Lung (tissue), 12 donors: Measurements from ENCODE around the gene POU2AF3. TPM values are rescaled to one million over a fixed set of nuclear protein-coding genes. Genes with fewer than 3 reads are reported as not detected.

ENCODE experiments used
- ATAC-seq: fragments of 200-7000 bp; cut with Tn5 transposase; one replicate; pipeline ENCODE4 v1.9.1; 2020; ENCODE audit warnings: moderate number of reproducible peaks; ENCODE audit not compliant: insufficient read depth, low FRiP score
- DNase-seq, 3 donors: peaks; one replicate each; pipeline ENCODE4 v3.0.0-alpha.2; 2013 to 2017
- H3K27ac ChIP-seq, 2 donors: one replicate each; pipeline ENCODE4 v1.5.1; 2013; ENCODE audit warnings: mild to moderate bottlenecking in 2 of 2, moderate library complexity in 2 of 2, control low read depth in 1 of 2, inconsistent platforms in 1 of 2, low read depth in 1 of 2, low read length in 1 of 2
- H3K27me3 ChIP-seq, 3 donors: one replicate each; pipeline ENCODE4 v1.5.1; 2013; ENCODE audit warnings: low read length in 2 of 3; ENCODE audit not compliant: control insufficient read depth in 3 of 3, insufficient read depth in 3 of 3
- H3K36me3 ChIP-seq, 4 donors: one replicate each; pipeline ENCODE4 v1.5.1; 2013; ENCODE audit warnings: low read length in 4 of 4, mild to moderate bottlenecking in 1 of 4, moderate library complexity in 1 of 4; ENCODE audit not compliant: control insufficient read depth in 4 of 4, insufficient read depth in 4 of 4
- H3K4me1 ChIP-seq, 5 donors: one replicate each; pipeline ENCODE4 v1.5.1; 2013; ENCODE audit warnings: low read length in 5 of 5, mild to moderate bottlenecking in 2 of 5, moderate library complexity in 1 of 5; ENCODE audit not compliant: control insufficient read depth in 5 of 5, insufficient read depth in 5 of 5
- H3K4me3 ChIP-seq: one replicate; pipeline ENCODE4 v1.5.1; 2013; ENCODE audit warnings: mild to moderate bottlenecking, control low read depth, moderate library complexity
- H3K9ac ChIP-seq, 2 donors: one replicate each; pipeline ENCODE4 v1.5.1; 2013; ENCODE audit warnings: low read length in 2 of 2, control low read depth in 1 of 2; ENCODE audit not compliant: insufficient read depth in 1 of 2
- H3K9me3 ChIP-seq, 4 donors: one replicate each; pipeline ENCODE4 v1.5.1; 2013; ENCODE audit warnings: low read length in 3 of 4, mild to moderate bottlenecking in 1 of 4, moderate library complexity in 1 of 4; ENCODE audit not compliant: control insufficient read depth in 4 of 4, insufficient read depth in 3 of 4
- WGBS, 2 donors: extraction: QIAGEN DNeasy Blood & Tissue Kit; methylation state at CpG; one replicate each; pipeline ENCODE4 v1.1.7; 2013; 5-methylcytosine and 5-hydroxymethylcytosine counted together
- polyA plus RNA-seq, 2 donors: library from polyadenylated mRNA; stranded (reverse); fragments of 200-250 nt; gene quantifications; one replicate each; pipeline ENCODE4 v1.2.1, GENCODE V29; 2013
- total RNA-seq, 2 donors: library from RNA; depleted of rRNA in 1 of 2; stranded (reverse); fragments of >200 nt in 1 of 2; gene quantifications; one replicate each; pipeline ENCODE4 v1.2.1, GENCODE V29; 2014 to 2021
- TF ChIP-seq, protein P1 (sequence below): IDR thresholded peaks from 2 replicates; pipeline ENCODE4 v1.5.1; 2012; ENCODE audit warnings: mild to moderate bottlenecking; ENCODE audit errors: control extremely low read depth, extremely low read depth
- donor health status: control.
- donor health status: control.
- donor health status: Bipolar disorder and iron deficiency.
- donor health status: healthy.
- donor health status: DM: yes; HTN: yes; CAD: no.

POU2AF3 gene
- total and polyA plus RNA-seq, 4 donors = 1.5 to 5.4 (median 3.1) TPM

DNA sequence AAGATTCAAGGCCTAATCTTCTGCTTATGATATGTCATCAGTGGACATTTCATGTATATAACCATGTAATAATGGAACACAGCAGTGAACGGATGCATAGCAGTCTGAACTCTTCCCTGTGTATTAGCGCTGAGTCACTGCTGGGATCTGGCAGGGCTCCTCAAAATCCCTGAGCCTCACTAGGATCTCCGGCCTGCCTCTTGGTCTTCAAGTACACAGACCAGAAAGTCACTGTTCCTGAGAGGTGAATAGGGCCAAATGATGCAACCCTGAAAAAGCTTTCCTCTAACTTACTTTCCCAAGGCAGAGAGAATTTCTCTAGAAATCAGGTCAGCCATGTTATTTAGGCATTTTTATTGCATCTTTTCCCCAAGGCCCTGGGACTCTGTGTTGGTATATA lies 45.7 kb downstream of the POU2AF3 start:
- Histone ChIP-seq H3K9me3 (no peaks in the 10 kb centered on the region), H3K36me3 (no peaks in the 10 kb centered on the region), H3K4me1 (no peaks in the 10 kb centered on the region), H3K9ac (no peak overlapping the region), H3K4me3 (no peak overlapping the region), H3K27ac (no peak overlapping the region), H3K27me3 (peaks cover 0 to 4% (median 2%) of the 10 kb centered on the region in 3 donors)
- ATAC-seq (peak; percentile 86), DNase-seq (no peak)
- TF ChIP-seq, protein P1, sequence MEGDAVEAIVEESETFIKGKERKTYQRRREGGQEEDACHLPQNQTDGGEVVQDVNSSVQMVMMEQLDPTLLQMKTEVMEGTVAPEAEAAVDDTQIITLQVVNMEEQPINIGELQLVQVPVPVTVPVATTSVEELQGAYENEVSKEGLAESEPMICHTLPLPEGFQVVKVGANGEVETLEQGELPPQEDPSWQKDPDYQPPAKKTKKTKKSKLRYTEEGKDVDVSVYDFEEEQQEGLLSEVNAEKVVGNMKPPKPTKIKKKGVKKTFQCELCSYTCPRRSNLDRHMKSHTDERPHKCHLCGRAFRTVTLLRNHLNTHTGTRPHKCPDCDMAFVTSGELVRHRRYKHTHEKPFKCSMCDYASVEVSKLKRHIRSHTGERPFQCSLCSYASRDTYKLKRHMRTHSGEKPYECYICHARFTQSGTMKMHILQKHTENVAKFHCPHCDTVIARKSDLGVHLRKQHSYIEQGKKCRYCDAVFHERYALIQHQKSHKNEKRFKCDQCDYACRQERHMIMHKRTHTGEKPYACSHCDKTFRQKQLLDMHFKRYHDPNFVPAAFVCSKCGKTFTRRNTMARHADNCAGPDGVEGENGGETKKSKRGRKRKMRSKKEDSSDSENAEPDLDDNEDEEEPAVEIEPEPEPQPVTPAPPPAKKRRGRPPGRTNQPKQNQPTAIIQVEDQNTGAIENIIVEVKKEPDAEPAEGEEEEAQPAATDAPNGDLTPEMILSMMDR = no peak
- WGBS, 2 donors = 45 to 87% methylated on average over 3 of the region's 3 CpGs

DNA sequence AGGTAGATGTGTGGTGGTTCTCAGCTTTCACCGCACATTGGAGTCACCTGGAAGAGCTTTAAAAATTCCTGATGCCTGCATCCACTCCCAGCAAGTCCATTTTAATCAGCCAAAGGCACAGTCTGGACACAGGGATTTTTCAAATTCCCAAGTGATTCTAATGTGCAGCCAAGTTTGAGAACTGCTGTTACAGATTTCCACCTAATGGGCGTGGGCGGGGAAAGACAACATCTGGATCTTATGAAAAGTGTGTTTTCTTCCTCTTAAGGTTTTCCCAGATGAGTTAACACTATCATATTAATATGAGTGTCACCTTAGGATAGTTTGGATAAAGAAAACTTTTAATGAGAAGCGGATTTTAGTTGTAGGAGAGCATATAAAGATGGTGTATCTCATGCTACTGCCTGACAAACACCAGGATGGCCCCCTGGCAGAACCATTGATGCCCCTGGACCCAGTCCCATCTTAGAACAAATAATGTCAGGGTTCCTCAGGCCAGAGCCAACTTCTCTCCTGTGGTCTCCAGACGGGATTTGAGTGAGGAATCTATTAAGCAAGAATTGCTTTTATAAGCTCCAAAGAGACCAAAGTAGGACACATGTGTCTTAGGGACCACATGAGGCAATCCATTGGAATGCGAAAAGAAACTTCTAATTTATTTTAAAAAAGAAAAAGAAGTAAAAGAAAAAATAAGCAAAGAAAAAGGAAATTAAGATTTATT lies 48.8 kb downstream of the POU2AF3 start:
- TF ChIP-seq, protein P1 = no peak
- no peak for DNase-seq
- peaks cover 0 to 19% (median 0%) of the 10 kb centered on the region in 5 donors for H3K4me1 ChIP-seq
- no peak overlapping the region for H3K9ac ChIP-seq
- peaks cover 0 to 4% (median 2%) of the 10 kb centered on the region in 3 donors for H3K27me3 ChIP-seq
- H3K27ac ChIP-seq = no peak overlapping the region
- WGBS, 2 donors = 82 to 89% methylated on average over 6 of the region's 6 CpGs
- no peak for ATAC-seq
- H3K9me3 ChIP-seq = no peaks in the 10 kb centered on the region
- H3K36me3 ChIP-seq = no peaks in the 10 kb centered on the region
- H3K4me3 ChIP-seq = no peak overlapping the region

DNA sequence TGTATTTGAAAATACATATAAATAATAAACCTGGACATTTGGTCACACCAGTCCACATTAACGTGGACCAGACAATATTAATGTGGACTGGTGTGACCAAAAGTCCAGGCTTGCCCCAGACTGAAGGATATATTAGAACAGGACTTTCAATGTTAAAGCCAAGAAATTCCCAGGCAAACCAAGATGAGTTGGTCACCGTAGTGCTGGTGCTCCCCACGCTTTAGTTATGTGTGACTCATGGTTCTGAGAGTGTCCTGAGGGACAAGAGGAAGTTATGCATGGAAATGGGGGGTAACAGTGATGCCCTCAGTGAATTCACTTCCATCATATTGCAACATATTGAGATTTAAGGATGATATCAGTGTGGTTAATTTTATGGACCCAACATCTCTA lies 49.4 kb downstream of the POU2AF3 start:
- WGBS, 2 donors = 84 to 89% methylated on average over 3 of the region's 3 CpGs
- TF ChIP-seq, protein P1 = no peak
- ATAC-seq = no peak
- no peak for DNase-seq
- Histone ChIP-seq H3K36me3 (no peaks in the 10 kb centered on the region), H3K9me3 (no peaks in the 10 kb centered on the region), H3K27me3 (peaks cover 0 to 4% (median 2%) of the 10 kb centered on the region in 3 donors), H3K27ac (no peak overlapping the region), H3K4me3 (no peak overlapping the region), H3K9ac (no peak overlapping the region), H3K4me1 (peaks cover 0 to 19% (median under 1%) of the 10 kb centered on the region in 5 donors)
